OCI-LY1 (cell line): ENCODE data around the gene RAD21L1.

ENCODE experiments used
- H2AFZ ChIP-seq: fragments of 200-600 bp; sonication (generic), shearing (Covaris generic); 2 replicates; pipeline ENCODE4 v1.6.0; 2014; ENCODE audit warnings: antibody characterized with exemption, mild to moderate bottlenecking, low read length
- H3F3A ChIP-seq: fragments of 200-600 bp; sonication (generic), shearing (Covaris generic); 2 replicates; pipeline ENCODE4 v1.6.0; 2014; ENCODE audit warnings: mild to moderate bottlenecking, antibody characterized with exemption, low read length, moderate library complexity; ENCODE audit not compliant: insufficient read depth
- H3K27ac ChIP-seq: fragments of 200-600 bp; sonication (generic); 2 replicates; pipeline ENCODE4 v1.5.1; 2014; ENCODE audit warnings: low read length, mixed run types, mild to moderate bottlenecking, low read depth; ENCODE audit not compliant: poor library complexity, severe bottlenecking
- H3K27me3 ChIP-seq: fragments of 200-600 bp; sonication (generic); 2 replicates; pipeline ENCODE4 v1.6.0; 2014; ENCODE audit warnings: antibody characterized with exemption, mild to moderate bottlenecking, low read length, moderate library complexity; ENCODE audit not compliant: insufficient read depth
- H3K36me3 ChIP-seq: fragments of 200-600 bp; sonication (generic); 2 replicates; pipeline ENCODE4 v1.6.1; 2014; ENCODE audit warnings: mild to moderate bottlenecking, antibody characterized with exemption, low read length, moderate library complexity, mixed read lengths; ENCODE audit not compliant: insufficient read depth
- H3K4me1 ChIP-seq: fragments of 200-600 bp; sonication (generic); 2 replicates; pipeline ENCODE4 v1.5.1; 2014; ENCODE audit warnings: mild to moderate bottlenecking, low read length, moderate library complexity; ENCODE audit not compliant: insufficient read depth, severe bottlenecking
- H3K4me2 ChIP-seq: fragments of 200-600 bp; sonication (generic), shearing (Covaris generic); 2 replicates; pipeline ENCODE4 v1.6.1; 2014; ENCODE audit warnings: low read length
- H3K4me3 ChIP-seq: fragments of 200-600 bp; sonication (generic); 2 replicates; pipeline ENCODE4 v1.5.1; 2014; ENCODE audit warnings: low read length, low read depth, mild to moderate bottlenecking, mixed read lengths; ENCODE audit not compliant: poor library complexity, severe bottlenecking
- H3K79me2 ChIP-seq: fragments of 200-600 bp; shearing (Covaris generic); 2 replicates; pipeline ENCODE4 v1.6.1; 2016; ENCODE audit warnings: mixed run types, low read length, mixed read lengths; ENCODE audit not compliant: insufficient read depth
- H3K9ac ChIP-seq: fragments of 200-600 bp; sonication (generic), shearing (Covaris generic); 2 replicates; pipeline ENCODE4 v1.6.1; 2014; ENCODE audit warnings: mild to moderate bottlenecking, low read length, mixed read lengths
- H3K9me2 ChIP-seq: fragments of 200-600 bp; sonication (generic), shearing (Covaris generic); 2 replicates; pipeline ENCODE4 v1.6.1; 2014; ENCODE audit warnings: low read depth, mild to moderate bottlenecking, low read length, mixed read lengths
- H3K9me3 ChIP-seq: fragments of 200-600 bp; shearing (Covaris generic); 2 replicates; pipeline ENCODE4 v1.6.1; 2014; ENCODE audit warnings: low read length, mixed read lengths
- H4K20me1 ChIP-seq: fragments of 200-600 bp; sonication (generic), shearing (Covaris generic); 2 replicates; pipeline ENCODE4 v1.6.0; 2016; ENCODE audit warnings: mild to moderate bottlenecking, low read length; ENCODE audit not compliant: insufficient read depth
- EZH2 ChIP-seq: fragments of 200-600 bp; sonication (generic), shearing (Covaris generic); IDR thresholded peaks from 2 replicates; pipeline ENCODE4 v1.8.0; 2017; ENCODE audit warnings: borderline replicate concordance, mixed run types, mild to moderate bottlenecking, antibody characterized with exemption, low read length, moderate library complexity, mixed read lengths
- TF ChIP-seq, protein P1 (sequence below): fragments of 200-600 bp; sonication (generic), shearing (Covaris generic); IDR thresholded peaks from 2 replicates; pipeline ENCODE4 v1.5.1; 2017; ENCODE audit warnings: mild to moderate bottlenecking, antibody characterized with exemption, low read length, moderate library complexity, mixed read lengths

The RAD21L1 gene

DNA sequence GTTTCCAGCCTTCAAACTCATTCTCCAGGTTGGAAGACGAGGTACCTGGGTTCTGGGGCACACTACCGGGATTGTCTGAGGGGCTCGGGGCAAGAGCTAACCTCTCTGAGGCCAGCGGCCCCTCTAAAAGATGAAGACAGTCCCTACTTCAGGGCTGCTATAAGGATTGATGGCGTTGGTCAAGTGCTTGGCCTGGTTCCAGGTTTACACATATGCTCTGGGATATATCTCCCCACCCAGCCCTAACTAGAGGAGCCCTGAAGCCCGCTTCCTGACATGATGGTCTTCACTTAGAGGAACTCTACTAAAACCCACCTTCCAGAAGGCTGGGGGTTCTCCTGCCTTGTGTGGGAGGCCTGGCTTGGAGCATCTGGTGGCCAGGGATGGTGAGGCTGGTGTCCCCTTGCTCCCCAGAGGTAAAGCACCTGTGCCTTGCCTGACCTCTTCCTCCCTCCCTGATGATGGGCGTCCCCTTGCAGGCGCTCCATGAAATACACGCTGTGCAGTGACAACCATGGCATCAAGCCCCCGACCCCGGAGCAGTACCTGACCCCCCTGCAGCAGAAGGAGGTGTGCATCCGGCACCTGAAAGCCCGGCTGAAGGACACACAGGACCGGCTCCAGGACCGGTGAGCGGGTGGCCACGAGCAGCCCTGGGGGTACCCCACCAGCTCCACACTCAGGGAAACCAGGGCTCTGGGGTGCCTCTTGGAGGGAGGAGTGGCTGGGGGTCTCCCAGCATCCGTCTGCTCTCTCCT is 74.4 kb downstream of the RAD21L1 start:
- no peaks in the 10 kb centered on the region for H3K79me2 ChIP-seq
- no peaks in the 10 kb centered on the region for H4K20me1 ChIP-seq
- no peaks in the 10 kb centered on the region for H3F3A ChIP-seq
- H3K4me2 ChIP-seq = no peak overlapping the region
- no peaks in the 10 kb centered on the region for H3K27me3 ChIP-seq
- no peak overlapping the region for H3K27ac ChIP-seq
- TF ChIP-seq, protein P1, sequence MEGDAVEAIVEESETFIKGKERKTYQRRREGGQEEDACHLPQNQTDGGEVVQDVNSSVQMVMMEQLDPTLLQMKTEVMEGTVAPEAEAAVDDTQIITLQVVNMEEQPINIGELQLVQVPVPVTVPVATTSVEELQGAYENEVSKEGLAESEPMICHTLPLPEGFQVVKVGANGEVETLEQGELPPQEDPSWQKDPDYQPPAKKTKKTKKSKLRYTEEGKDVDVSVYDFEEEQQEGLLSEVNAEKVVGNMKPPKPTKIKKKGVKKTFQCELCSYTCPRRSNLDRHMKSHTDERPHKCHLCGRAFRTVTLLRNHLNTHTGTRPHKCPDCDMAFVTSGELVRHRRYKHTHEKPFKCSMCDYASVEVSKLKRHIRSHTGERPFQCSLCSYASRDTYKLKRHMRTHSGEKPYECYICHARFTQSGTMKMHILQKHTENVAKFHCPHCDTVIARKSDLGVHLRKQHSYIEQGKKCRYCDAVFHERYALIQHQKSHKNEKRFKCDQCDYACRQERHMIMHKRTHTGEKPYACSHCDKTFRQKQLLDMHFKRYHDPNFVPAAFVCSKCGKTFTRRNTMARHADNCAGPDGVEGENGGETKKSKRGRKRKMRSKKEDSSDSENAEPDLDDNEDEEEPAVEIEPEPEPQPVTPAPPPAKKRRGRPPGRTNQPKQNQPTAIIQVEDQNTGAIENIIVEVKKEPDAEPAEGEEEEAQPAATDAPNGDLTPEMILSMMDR = no peak
- no peak for TF ChIP-seq EZH2
- no peak overlapping the region for H2AFZ ChIP-seq
- no peaks in the 10 kb centered on the region for H3K9me3 ChIP-seq
- no peaks in the 10 kb centered on the region for H3K4me1 ChIP-seq
- no peak overlapping the region for H3K4me3 ChIP-seq
- H3K9me2 ChIP-seq = no peaks in the 10 kb centered on the region
- no peaks in the 10 kb centered on the region for H3K36me3 ChIP-seq
- no peak overlapping the region for H3K9ac ChIP-seq

DNA sequence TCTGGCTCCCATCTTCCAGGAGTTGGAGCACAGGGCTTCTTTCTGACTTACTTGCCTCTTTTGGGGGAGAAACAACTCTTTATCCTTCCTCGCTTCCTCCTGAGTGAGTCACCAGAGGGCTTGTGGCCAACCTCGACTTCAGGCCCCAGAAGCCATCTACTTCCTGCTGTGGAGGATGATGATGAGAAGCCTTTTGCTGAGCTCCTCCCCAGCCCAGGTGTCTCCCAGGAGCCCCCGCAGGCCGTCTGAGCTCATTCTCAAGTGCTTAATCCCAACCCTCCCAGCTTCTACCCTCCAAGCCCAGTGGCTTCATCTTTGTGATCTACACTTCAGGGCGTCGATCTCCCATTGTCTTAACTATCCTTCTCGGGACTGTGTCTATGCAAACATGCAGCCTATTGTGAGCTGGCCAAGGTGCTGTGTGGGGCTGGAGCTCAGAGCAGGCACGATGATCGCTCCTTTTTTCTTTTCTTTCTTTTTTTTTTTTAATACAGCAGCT is 75.2 kb downstream of the RAD21L1 start:
- Histone ChIP-seq H3K36me3 (no peaks in the 10 kb centered on the region), H3K9me3 (no peaks in the 10 kb centered on the region), H3K27ac (no peak overlapping the region), H3K4me3 (no peak overlapping the region), H3K79me2 (no peaks in the 10 kb centered on the region), H3F3A (no peaks in the 10 kb centered on the region), H3K4me2 (no peak overlapping the region), H2AFZ (no peak overlapping the region), H3K9ac (no peak overlapping the region), H3K4me1 (no peaks in the 10 kb centered on the region), H3K9me2 (no peaks in the 10 kb centered on the region), H4K20me1 (no peaks in the 10 kb centered on the region), H3K27me3 (no peaks in the 10 kb centered on the region)
- no peak for TF ChIP-seq EZH2
- TF ChIP-seq, protein P1 = no peak

DNA sequence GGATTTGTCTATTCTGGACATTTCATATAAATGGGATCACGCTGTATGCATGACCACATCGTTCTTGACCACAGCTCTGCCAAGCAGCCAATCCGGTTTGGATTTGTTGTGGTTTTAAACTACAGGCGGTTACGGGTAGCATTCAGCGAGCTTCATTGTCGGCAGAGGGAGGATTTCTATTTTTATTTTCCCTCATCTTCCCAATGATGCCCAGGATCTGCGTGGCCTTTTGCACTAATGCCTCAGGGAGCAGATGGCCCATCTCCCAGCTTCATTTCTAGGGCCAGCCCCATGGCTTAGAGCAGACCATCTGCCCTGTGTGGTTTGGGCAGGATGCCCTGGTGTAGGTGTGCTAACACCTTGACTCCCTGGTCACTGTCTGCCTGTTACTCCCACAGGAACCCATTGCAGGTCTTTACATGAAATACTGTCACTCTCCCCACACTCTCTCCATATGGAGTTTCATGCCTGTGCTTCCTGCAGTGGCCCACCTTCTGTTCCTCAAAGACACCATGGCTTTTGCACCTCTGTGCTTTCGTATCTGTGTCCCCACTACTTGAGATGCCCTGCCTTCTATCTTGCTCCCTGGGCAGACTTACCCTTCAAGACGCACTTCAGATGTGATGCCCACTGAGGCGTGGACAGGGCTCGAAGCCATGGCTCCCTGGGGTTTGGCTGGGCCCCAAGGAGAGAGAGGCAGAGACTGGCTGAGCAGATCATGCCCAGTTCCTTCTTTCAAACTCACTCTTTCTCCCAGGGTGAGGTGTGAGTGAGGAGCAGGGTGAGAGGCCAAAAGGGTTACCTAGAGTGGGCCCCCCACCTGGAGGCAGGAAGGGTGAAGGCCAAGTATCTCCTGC is 77.1 kb downstream of the RAD21L1 start:
- Histone ChIP-seq H3F3A (no peaks in the 10 kb centered on the region), H3K36me3 (no peaks in the 10 kb centered on the region), H3K4me2 (no peak overlapping the region), H3K4me3 (no peak overlapping the region), H3K9me3 (no peaks in the 10 kb centered on the region), H3K27ac (no peak overlapping the region), H3K79me2 (no peaks in the 10 kb centered on the region), H3K9me2 (no peaks in the 10 kb centered on the region), H3K27me3 (no peaks in the 10 kb centered on the region), H2AFZ (no peak overlapping the region), H4K20me1 (no peaks in the 10 kb centered on the region), H3K4me1 (no peaks in the 10 kb centered on the region), H3K9ac (no peak overlapping the region)
- TF ChIP-seq EZH2 = no peak
- TF ChIP-seq, protein P1 = no peak
